ENCODE data around the gene PCSK4.
"Not testable (repeated sequence)": the region's sequence is repeated elsewhere in the genome, so short reads cannot be mapped to it uniquely, and the experiment has no call there.

The PCSK4 gene

GRCh38 chr19:1503925-1504773, 14.0 kb upstream of the PCSK4 start:
- DNase-seq: no peak

- no peak for DNase-seq
Measured at GRCh38 chr19:1503089-1503924, 13.2 kb upstream of the PCSK4 start.

GRCh38 chr19:1502433-1503088, 12.4 kb upstream of the PCSK4 start:
- no peak for DNase-seq

GRCh38 chr19:1501200-1501595, 11.0 kb upstream of the PCSK4 start:
- DNase-seq: no peak

- DNase-seq: not testable (repeated sequence)
Measured at GRCh38 chr19:1499231-1499630, 9.1 kb upstream of the PCSK4 start.

GRCh38 chr19:1497578-1498235, 7.6 kb upstream of the PCSK4 start:
- DNase-seq: no peak

- no peak for DNase-seq
Measured at GRCh38 chr19:1496714-1497577, 6.8 kb upstream of the PCSK4 start.

GRCh38 chr19:1495799-1496713, 5.9 kb upstream of the PCSK4 start:
- DNase-seq: no peak

- no peak for DNase-seq
Measured at GRCh38 chr19:1495051-1495798, 5.1 kb upstream of the PCSK4 start.

GRCh38 chr19:1494115-1494815, 4.1 kb upstream of the PCSK4 start:
- DNase-seq: no peak

GRCh38 chr19:1492474-1493006, 2.4 kb upstream of the PCSK4 start:
- no peak for DNase-seq

- DNase-seq: no peak
Measured at GRCh38 chr19:1491849-1492170, 1.7 kb upstream of the PCSK4 start.

- DNase-seq: no peak
Measured at GRCh38 chr19:1491114-1491848, 1.1 kb upstream of the PCSK4 start, which contains the start of gene REEP6. TSS of gene REEP6 (plus strand) at chr19:1491181. CDS start at chr19:1491270, 89 bp downstream.

- DNase-seq: no peak
Measured at GRCh38 chr19:1489463-1490310, 463 bp downstream of the PCSK4 start.

GRCh38 chr19:1488282-1488601, 1.9 kb downstream of the PCSK4 start:
- DNase-seq: no peak

- no peak for DNase-seq
Measured at GRCh38 chr19:1487576-1488281, 2.4 kb downstream of the PCSK4 start.

Measured in NCI-H524 treated with DMSO at 0.1 percent for 48 hours (cell line).